ENCODE measurements around the gene SMYD1. TPM values are rescaled to one million over a fixed set of nuclear protein-coding genes. Genes with fewer than 3 reads are reported as not detected.

The SMYD1 gene
- total RNA-seq, 1 experiment from 2014 or later = not detected

DNA sequence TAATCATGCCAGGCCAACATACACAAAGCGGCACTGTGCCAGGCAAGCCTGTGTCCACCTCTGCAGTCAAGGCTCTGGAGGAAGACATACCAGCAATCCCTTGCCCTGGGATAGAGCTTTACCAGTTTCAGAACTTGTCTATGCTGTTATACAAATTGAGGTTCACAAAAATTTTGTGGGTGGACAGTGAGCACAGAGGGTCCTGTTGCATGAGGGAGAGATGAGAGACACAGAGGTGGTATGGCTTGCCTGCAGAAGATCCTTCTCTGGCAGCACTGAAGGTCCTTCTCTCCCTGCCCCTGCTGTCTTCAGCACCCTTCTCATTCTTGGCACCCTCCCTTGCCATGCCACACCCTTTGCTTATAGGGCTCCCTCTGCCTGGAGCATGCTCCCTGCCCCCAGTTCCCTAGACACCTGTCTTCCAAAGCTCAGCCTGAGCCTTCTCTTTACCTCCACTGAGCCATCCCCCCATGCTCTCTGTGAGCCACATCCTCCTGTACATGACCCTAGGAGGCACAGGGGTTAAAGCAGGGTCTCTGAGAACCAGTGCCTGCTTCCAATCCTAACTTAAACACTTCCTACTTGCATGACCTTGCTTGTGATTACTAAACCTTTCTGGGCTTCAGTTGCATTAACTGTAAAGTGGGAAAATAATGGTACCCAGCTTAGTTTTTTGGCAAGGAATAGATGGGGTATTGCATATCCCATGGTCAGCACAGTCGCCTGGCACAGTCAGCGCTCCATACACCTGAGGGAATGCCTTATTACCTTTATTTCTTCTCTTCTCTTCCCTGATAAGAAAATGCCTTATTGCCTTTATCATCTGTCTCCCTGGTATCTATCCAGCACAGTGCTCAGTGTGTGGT is 59.4 kb downstream of the SMYD1 start:
- POLR2A ChIA-PET = no interaction called here
- CTCF ChIA-PET = no interaction called here
- no peak for DNase-seq (ENCODE audit: low read depth, low spot score)
- H3K9me3 ChIP-seq (ENCODE audit: control insufficient read depth, insufficient read depth, low read depth, low read length) = no peaks in the 10 kb centered on the region
- no peak overlapping the region for H3K4me3 ChIP-seq (ENCODE audit: low read depth in 2 of 2, low read length in 2 of 2)
- ATAC-seq = no peak
- BruUV-seq (replicated peaks) = no TSS peak
- intact Hi-C loops (cut with micrococcal nuclease; ENCODE audit: unreplicated experiment) = no loop called here
- in situ Hi-C loops (cut with HindIII; ENCODE audit: low pct_unique_long_range_greater_than_20kb, low sequenced_read_pairs) = no loop called here
- no peak for TF ChIP-seq SIN3A (IDR thresholded peaks at IDR 0.05; ENCODE audit: borderline replicate concordance, insufficient read depth, low read depth, low read length)
- TF ChIP-seq, protein P1, sequence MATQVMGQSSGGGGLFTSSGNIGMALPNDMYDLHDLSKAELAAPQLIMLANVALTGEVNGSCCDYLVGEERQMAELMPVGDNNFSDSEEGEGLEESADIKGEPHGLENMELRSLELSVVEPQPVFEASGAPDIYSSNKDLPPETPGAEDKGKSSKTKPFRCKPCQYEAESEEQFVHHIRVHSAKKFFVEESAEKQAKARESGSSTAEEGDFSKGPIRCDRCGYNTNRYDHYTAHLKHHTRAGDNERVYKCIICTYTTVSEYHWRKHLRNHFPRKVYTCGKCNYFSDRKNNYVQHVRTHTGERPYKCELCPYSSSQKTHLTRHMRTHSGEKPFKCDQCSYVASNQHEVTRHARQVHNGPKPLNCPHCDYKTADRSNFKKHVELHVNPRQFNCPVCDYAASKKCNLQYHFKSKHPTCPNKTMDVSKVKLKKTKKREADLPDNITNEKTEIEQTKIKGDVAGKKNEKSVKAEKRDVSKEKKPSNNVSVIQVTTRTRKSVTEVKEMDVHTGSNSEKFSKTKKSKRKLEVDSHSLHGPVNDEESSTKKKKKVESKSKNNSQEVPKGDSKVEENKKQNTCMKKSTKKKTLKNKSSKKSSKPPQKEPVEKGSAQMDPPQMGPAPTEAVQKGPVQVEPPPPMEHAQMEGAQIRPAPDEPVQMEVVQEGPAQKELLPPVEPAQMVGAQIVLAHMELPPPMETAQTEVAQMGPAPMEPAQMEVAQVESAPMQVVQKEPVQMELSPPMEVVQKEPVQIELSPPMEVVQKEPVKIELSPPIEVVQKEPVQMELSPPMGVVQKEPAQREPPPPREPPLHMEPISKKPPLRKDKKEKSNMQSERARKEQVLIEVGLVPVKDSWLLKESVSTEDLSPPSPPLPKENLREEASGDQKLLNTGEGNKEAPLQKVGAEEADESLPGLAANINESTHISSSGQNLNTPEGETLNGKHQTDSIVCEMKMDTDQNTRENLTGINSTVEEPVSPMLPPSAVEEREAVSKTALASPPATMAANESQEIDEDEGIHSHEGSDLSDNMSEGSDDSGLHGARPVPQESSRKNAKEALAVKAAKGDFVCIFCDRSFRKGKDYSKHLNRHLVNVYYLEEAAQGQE (IDR thresholded peaks at IDR 0.05; ENCODE audit: insufficient read depth in 1 of 2, low read depth in 2 of 2, low read length in 1 of 2) = no peak
- TF ChIP-seq POLR2AphosphoS5 (IDR thresholded peaks at IDR 0.05; ENCODE audit: low read depth, low read length) = no peak
- TF ChIP-seq, protein P2, sequence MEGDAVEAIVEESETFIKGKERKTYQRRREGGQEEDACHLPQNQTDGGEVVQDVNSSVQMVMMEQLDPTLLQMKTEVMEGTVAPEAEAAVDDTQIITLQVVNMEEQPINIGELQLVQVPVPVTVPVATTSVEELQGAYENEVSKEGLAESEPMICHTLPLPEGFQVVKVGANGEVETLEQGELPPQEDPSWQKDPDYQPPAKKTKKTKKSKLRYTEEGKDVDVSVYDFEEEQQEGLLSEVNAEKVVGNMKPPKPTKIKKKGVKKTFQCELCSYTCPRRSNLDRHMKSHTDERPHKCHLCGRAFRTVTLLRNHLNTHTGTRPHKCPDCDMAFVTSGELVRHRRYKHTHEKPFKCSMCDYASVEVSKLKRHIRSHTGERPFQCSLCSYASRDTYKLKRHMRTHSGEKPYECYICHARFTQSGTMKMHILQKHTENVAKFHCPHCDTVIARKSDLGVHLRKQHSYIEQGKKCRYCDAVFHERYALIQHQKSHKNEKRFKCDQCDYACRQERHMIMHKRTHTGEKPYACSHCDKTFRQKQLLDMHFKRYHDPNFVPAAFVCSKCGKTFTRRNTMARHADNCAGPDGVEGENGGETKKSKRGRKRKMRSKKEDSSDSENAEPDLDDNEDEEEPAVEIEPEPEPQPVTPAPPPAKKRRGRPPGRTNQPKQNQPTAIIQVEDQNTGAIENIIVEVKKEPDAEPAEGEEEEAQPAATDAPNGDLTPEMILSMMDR (IDR thresholded peaks at IDR 0.05) = no peak
- TF ChIP-seq TCF7L2 (IDR thresholded peaks at IDR 0.05; ENCODE audit: low read depth, low read length) = no peak
- H3K27me3 ChIP-seq (ENCODE audit: control insufficient read depth, insufficient read depth, low read length) = no peaks in the 10 kb centered on the region; the same call in none of the 2 replicates
- no peak overlapping the region for H3K27ac ChIP-seq (ENCODE audit: low read length)
- no peaks in the 10 kb centered on the region for H3K36me3 ChIP-seq (ENCODE audit: control insufficient read depth, insufficient read depth, low read length)
- H3K4me1 ChIP-seq (ENCODE audit: control insufficient read depth, insufficient read depth, low read length) = no peaks in the 10 kb centered on the region

DNA sequence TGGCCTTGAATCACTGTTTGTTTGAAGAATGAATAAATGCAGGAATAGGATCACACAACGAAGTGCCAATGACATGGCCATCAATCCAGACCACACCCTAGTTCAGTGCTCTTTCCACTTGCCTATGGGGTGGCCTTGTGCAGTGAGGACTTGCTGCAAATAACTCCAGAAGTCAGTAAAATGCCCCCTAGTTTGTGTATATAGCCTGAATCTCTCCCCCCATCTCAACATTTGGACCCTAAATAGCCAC is 59.9 kb downstream of the SMYD1 start:
- in situ Hi-C loops (cut with HindIII; ENCODE audit: low pct_unique_long_range_greater_than_20kb, low sequenced_read_pairs) (no loop called here), intact Hi-C loops (cut with micrococcal nuclease; ENCODE audit: unreplicated experiment) (no loop called here)
- Histone ChIP-seq H3K36me3 (ENCODE audit: control insufficient read depth, insufficient read depth, low read length) (no peaks in the 10 kb centered on the region), H3K27ac (ENCODE audit: low read length) (no peak overlapping the region), H3K9me3 (ENCODE audit: control insufficient read depth, insufficient read depth, low read depth, low read length) (no peaks in the 10 kb centered on the region), H3K4me1 (ENCODE audit: control insufficient read depth, insufficient read depth, low read length) (no peaks in the 10 kb centered on the region), H3K4me3 (ENCODE audit: low read depth in 2 of 2, low read length in 2 of 2) (no peak overlapping the region), H3K27me3 (ENCODE audit: control insufficient read depth, insufficient read depth, low read length) (no peaks in the 10 kb centered on the region; the same call in none of the 2 replicates)
- ChIA-PET CTCF (no interaction called here), POLR2A (no interaction called here)
- BruUV-seq (replicated peaks) = no TSS peak
- ATAC-seq (no peak), DNase-seq (ENCODE audit: low read depth, low spot score) (no peak)
- TF ChIP-seq, protein P1 (IDR thresholded peaks at IDR 0.05; ENCODE audit: insufficient read depth in 1 of 2, low read depth in 2 of 2, low read length in 1 of 2) = no peak
- no peak for TF ChIP-seq POLR2AphosphoS5 (IDR thresholded peaks at IDR 0.05; ENCODE audit: low read depth, low read length)
- no peak for TF ChIP-seq TCF7L2 (IDR thresholded peaks at IDR 0.05; ENCODE audit: low read depth, low read length)
- TF ChIP-seq, protein P2 (IDR thresholded peaks at IDR 0.05) = no peak
- no peak for TF ChIP-seq SIN3A (IDR thresholded peaks at IDR 0.05; ENCODE audit: borderline replicate concordance, insufficient read depth, low read depth, low read length)

Measured in Panc1 (cell line).